Astrocyte of the spinal cord (primary cell): ENCODE measurements around the gene SLC35F4.

Source experiments
- DNase-seq: peaks from one replicate; pipeline ENCODE4 v3.0.0; 2011; ENCODE audit warnings: low read depth, low spot score
- H3K4me3 ChIP-seq: 2 replicates; pipeline ENCODE4 v1.5.1; 2011; ENCODE audit warnings: low read depth, mild to moderate bottlenecking, low read length, moderate library complexity
- CTCF ChIP-seq: IDR thresholded peaks from 2 replicates; pipeline ENCODE4 v1.5.1; 2012; ENCODE audit warnings: low read depth, mild to moderate bottlenecking, low read length, inconsistent platforms
- in situ Hi-C: cut with HindIII; loops from 2 replicates; pipeline ENCODE4 v1.10.0; 2017; ENCODE audit warnings: low sequenced_read_pairs

The SLC35F4 gene

GRCh38 chr14:57865403-57866198 lies at the start of gene SLC35F4:
SLC35F4 (minus strand) TSS chr14:57866092.
- no peak within 1 kb of the TSS for H3K4me3 ChIP-seq

GRCh38 chr14:57909626-57910025 lies 43.7 kb upstream of the SLC35F4 start:
- no peak for DNase-seq
- TF ChIP-seq CTCF, result no peak

More at GRCh38 chr14:57865403-57866198, at the start of gene SLC35F4:
- DNase-seq, result peak; percentile 24
- no peak for TF ChIP-seq CTCF
- in situ Hi-C loops, result no loop called here

GRCh38 chr14:57903954-57904353 lies 38.1 kb upstream of the SLC35F4 start:
- no peak for DNase-seq
- no peak for TF ChIP-seq CTCF
- no peak overlapping the region for H3K4me3 ChIP-seq
- in situ Hi-C loops, result no loop called here

More at GRCh38 chr14:57909626-57910025, 43.7 kb upstream of the SLC35F4 start:
- in situ Hi-C loops, result no loop called here
- no peak overlapping the region for H3K4me3 ChIP-seq

GRCh38 chr14:57898837-57899572 lies 33.1 kb upstream of the SLC35F4 start:
- DNase-seq, result no peak
- in situ Hi-C loops, result no loop called here
- TF ChIP-seq CTCF, result no peak
- no peak overlapping the region for H3K4me3 ChIP-seq

- H3K4me3 ChIP-seq, result no peak overlapping the region
- in situ Hi-C loops, result no loop called here
- no peak for DNase-seq
These were observed 31.4 kb upstream of the SLC35F4 start for GRCh38 chr14:57897144-57897748.

More at GRCh38 chr14:57897144-57897748, 31.4 kb upstream of the SLC35F4 start:
- TF ChIP-seq CTCF, result no peak
